Calu3 (cell line): ENCODE data around the gene PTPRN2. TPM values are rescaled to one million over a fixed set of nuclear protein-coding genes. Genes with fewer than 3 reads are reported as not detected.
"Not testable (repeated sequence)": the region's sequence is repeated elsewhere in the genome, so short reads cannot be mapped to it uniquely, and the experiment has no call there.

Experiments used
- BruUV-seq: library from RNA; stranded (reverse); fragments of 400-500 nt; replicated peaks from 2 replicates; lab custom pipeline; 2021; lab: Mats Ljungman, UMichigan
- CTCF ChIA-PET: fragments of 300-600 bp; sonication (Branson Sonifier 250); formaldehyde crosslinking; loops from one replicate; lab custom pipeline; 2022; ENCODE audit warnings: antibody characterized with exemption; lab: Charles Lee
- DNase-seq: peaks from one replicate; pipeline ENCODE4 v3.0.0; 2022
- H3K27ac Mint-ChIP-seq: one replicate; pipeline ENCODE4 v1.8.0; 2022; ENCODE audit warnings: mixed read lengths; ENCODE audit not compliant: unreplicated experiment
- H3K27me3 Mint-ChIP-seq: one replicate; pipeline ENCODE4 v1.8.0; 2022; ENCODE audit warnings: mixed read lengths; ENCODE audit not compliant: unreplicated experiment
- H3K36me3 Mint-ChIP-seq: one replicate; pipeline ENCODE4 v1.8.0; 2022; ENCODE audit warnings: mild to moderate bottlenecking, moderate library complexity, mixed read lengths; ENCODE audit not compliant: insufficient read depth, unreplicated experiment
- H3K4me1 Mint-ChIP-seq: one replicate; pipeline ENCODE4 v1.8.0; 2022; ENCODE audit warnings: mild to moderate bottlenecking, low read depth, mixed read lengths; ENCODE audit not compliant: unreplicated experiment
- H3K4me3 Mint-ChIP-seq: one replicate; pipeline ENCODE4 v1.8.0; 2022; ENCODE audit warnings: mild to moderate bottlenecking, low read depth, moderate library complexity, mixed read lengths; ENCODE audit not compliant: unreplicated experiment
- H3K9me3 Mint-ChIP-seq: one replicate; pipeline ENCODE4 v1.8.0; 2022; ENCODE audit warnings: low read depth, mixed read lengths; ENCODE audit not compliant: unreplicated experiment
- intact Hi-C: fragments of 100-400 bp; cut with micrococcal nuclease; formaldehyde crosslinking; loops from one replicate; pipeline ENCODE4 v1.10.0; 2022; ENCODE audit not compliant: unreplicated experiment
- total RNA-seq: library from RNA; stranded (reverse); gene quantifications from 2 replicates; pipeline ENCODE4 v1.2.3, GENCODE V29; 2022
- TF ChIP-seq, protein P1 (sequence below): fragments of 200-600 bp; IDR thresholded peaks from one replicate; pipeline ENCODE4 v1.8.0; 2022; ENCODE audit warnings: antibody characterized with exemption; ENCODE audit not compliant: unreplicated experiment

Gene PTPRN2
- total RNA-seq, 1 experiment from 2014 or later: 2.0 TPM

DNA sequence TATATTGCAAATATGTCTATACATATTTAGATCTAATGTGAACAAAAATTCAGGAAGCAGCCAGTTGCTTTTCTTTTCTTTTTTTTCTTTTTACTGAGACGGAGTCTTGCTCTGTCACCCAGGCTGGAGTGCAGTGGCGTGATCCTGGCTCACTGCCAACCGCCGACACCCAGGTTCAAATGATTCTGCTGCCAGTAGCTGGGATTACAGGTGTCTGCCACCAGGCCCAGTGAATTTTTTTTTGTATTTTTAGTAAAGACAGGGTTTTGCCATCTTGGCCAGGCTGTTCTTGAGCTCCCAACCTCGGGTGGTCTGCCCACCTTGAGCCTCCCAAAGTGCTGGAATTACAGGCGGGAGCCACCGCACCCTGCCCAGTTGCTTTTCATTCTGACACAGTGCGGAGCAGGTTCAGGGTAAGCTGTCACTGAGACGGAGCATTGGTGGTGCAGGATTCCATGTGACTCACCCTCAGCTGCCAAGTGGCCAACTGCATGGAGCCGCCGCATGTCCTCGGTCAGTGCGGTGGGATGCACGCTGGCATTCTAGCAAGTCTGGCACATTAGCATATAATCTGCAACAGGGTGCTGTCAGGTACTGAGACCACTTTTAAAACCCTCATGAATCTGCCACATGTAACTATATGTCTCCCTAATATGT, 888.1 kb downstream of the PTPRN2 start:
- CTCF ChIA-PET: no interaction called here
- intact Hi-C loops: loop anchor here (5.0 kb wide), 1 partner anchor 1197 kb away; no protein-coding TSS in a partner anchor
- no peaks in the 10 kb centered on the region for H3K36me3 Mint-ChIP-seq
- no peak overlapping the region for H3K27ac Mint-ChIP-seq
- no TSS peak for BruUV-seq
- H3K9me3 Mint-ChIP-seq: no peaks in the 10 kb centered on the region
- peaks cover 36% of the 10 kb centered on the region for H3K27me3 Mint-ChIP-seq
- H3K4me1 Mint-ChIP-seq: no peaks in the 10 kb centered on the region
- TF ChIP-seq, protein P1, sequence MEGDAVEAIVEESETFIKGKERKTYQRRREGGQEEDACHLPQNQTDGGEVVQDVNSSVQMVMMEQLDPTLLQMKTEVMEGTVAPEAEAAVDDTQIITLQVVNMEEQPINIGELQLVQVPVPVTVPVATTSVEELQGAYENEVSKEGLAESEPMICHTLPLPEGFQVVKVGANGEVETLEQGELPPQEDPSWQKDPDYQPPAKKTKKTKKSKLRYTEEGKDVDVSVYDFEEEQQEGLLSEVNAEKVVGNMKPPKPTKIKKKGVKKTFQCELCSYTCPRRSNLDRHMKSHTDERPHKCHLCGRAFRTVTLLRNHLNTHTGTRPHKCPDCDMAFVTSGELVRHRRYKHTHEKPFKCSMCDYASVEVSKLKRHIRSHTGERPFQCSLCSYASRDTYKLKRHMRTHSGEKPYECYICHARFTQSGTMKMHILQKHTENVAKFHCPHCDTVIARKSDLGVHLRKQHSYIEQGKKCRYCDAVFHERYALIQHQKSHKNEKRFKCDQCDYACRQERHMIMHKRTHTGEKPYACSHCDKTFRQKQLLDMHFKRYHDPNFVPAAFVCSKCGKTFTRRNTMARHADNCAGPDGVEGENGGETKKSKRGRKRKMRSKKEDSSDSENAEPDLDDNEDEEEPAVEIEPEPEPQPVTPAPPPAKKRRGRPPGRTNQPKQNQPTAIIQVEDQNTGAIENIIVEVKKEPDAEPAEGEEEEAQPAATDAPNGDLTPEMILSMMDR: no peak
- no peak for DNase-seq
- H3K4me3 Mint-ChIP-seq: no peak overlapping the region

DNA sequence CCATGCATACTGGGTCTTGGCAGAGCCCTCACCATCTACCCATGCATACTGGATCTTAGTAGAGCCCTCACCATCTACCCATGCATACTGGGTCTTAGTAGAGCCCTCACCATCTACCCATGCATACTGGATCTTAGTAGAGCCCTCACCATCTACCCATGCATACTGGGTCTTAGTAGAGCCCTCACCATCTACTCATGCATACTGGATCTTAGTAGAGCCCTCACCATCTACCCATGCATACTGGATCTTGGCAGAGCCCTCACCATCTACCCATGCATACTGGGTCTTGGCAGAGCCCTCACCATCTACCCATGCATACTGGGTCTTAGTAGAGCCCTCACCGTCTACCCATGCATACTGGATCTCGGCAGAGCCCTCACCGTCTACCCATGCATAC, 890.3 kb downstream of the PTPRN2 start:
- H3K4me3 Mint-ChIP-seq, H3K9me3 Mint-ChIP-seq, BruUV-seq, H3K4me1 Mint-ChIP-seq, H3K27ac Mint-ChIP-seq, DNase-seq, H3K36me3 Mint-ChIP-seq, CTCF ChIA-PET: not testable (repeated sequence)
- intact Hi-C loops: loop anchor here (5.0 kb wide), 1 partner anchor 1195 kb away; no protein-coding TSS in a partner anchor
- H3K27me3 Mint-ChIP-seq: peaks cover 19% of the 10 kb centered on the region

DNA sequence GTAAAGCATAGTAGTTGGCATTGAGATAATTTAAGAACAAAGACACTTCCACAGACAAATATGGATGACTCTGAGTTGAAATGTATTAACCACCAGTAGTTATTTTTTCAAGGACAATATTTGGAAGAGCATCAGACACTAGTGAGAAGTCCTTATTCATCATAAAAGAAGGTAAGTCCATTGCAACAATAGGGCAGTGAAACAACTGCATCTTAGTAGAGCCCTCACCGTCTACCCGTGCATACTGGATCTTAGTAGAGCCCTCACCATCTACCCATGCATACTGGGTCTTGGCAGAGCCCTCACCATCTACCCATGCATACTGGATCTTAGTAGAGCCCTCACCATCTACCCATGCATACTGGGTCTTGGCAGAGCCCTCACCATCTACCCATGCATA, 892.0 kb downstream of the PTPRN2 start:
- CTCF ChIA-PET, BruUV-seq: not testable (repeated sequence)
- intact Hi-C loops: loop anchor here (5.0 kb wide), 1 partner anchor 1193 kb away; no protein-coding TSS in a partner anchor

DNA sequence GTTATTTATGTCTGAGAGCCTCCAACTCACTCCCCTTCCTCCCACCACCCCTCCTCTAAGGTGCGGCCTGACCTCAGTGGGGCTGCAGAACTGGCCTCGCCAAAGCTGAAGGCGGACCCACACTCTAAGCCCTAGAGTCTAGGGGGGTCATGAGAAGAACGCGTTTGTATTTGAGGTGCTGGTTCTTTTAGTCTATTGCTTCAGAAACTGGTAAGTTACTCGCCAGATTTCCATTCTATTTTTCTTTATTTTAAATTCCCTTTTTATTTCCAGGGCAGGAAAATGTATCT, 893.3 kb downstream of the PTPRN2 start:
- Mint-ChIP-seq H3K36me3 (peaks cover 8% of the 10 kb centered on the region), H3K4me1 (no peaks in the 10 kb centered on the region), H3K4me3 (no peak overlapping the region), H3K9me3 (no peaks in the 10 kb centered on the region), H3K27ac (no peak overlapping the region), H3K27me3 (no peaks in the 10 kb centered on the region)
- no peak for DNase-seq
- CTCF ChIA-PET: interaction anchor here (1.4 kb wide), 1 partner anchor 10 kb away, joined by 5 read pairs; no protein-coding TSS in a partner anchor
- intact Hi-C loops: no loop called here
- BruUV-seq: no TSS peak
- TF ChIP-seq, protein P1: no peak

More for the DNA sequence above, 892.0 kb downstream of the PTPRN2 start:
- not testable (repeated sequence) for H3K9me3 Mint-ChIP-seq, DNase-seq, H3K4me3 Mint-ChIP-seq, H3K4me1 Mint-ChIP-seq, H3K27me3 Mint-ChIP-seq, H3K27ac Mint-ChIP-seq, H3K36me3 Mint-ChIP-seq

DNA sequence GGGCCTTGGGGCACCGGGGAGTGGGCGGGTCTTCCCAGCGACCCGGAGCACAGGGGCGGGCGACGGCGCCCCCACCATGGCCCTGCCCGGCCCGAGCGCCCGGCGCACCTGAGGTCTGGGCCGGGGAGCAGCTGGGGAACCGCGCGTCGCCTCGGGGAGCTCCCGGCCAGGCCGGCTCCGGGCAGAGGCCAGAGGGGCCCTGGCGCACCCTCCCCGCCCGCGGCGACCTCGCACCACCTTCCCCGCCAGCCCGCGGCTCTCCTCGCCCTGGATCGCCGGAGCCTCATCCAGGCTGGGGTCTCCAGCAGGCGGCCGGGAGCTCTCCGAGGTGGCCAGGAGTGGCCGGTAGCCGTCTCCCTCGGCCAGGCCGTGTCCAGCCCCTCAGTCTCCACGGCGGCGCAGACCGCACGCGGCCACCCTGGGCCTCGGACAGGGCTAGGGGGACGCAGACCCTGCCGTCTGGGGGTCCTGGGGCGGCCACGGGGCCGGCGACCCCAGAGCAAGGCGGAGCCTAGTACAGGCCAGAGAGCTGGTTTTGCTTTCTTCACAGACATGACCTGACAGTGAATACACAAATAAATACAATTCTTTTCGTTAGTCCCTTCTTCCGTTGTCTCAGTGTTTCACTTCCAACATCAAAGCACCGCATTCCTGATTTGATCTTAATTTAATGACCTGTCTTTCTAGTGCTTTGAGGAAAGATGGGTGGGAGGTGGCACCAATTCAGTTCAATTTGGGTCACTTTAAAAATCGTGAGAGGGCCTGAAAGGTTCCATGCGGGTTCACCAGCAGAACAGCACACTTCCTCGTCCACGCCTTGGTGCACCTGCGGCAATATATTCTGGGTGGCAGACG, 893.9 kb downstream of the PTPRN2 start:
- no peak overlapping the region for H3K4me3 Mint-ChIP-seq
- no TSS peak for BruUV-seq
- TF ChIP-seq, protein P1: no peak
- H3K27ac Mint-ChIP-seq: no peak overlapping the region
- DNase-seq: no peak
- H3K9me3 Mint-ChIP-seq: no peaks in the 10 kb centered on the region
- H3K27me3 Mint-ChIP-seq: no peaks in the 10 kb centered on the region
- H3K36me3 Mint-ChIP-seq: peaks cover 8% of the 10 kb centered on the region
- no peaks in the 10 kb centered on the region for H3K4me1 Mint-ChIP-seq
- CTCF ChIA-PET: interaction anchor here (1.4 kb wide), 1 partner anchor 10 kb away, joined by 5 read pairs; no protein-coding TSS in a partner anchor
- intact Hi-C loops: no loop called here
